Measurements from ENCODE around the gene PSEN1.

Gene PSEN1

DNA sequence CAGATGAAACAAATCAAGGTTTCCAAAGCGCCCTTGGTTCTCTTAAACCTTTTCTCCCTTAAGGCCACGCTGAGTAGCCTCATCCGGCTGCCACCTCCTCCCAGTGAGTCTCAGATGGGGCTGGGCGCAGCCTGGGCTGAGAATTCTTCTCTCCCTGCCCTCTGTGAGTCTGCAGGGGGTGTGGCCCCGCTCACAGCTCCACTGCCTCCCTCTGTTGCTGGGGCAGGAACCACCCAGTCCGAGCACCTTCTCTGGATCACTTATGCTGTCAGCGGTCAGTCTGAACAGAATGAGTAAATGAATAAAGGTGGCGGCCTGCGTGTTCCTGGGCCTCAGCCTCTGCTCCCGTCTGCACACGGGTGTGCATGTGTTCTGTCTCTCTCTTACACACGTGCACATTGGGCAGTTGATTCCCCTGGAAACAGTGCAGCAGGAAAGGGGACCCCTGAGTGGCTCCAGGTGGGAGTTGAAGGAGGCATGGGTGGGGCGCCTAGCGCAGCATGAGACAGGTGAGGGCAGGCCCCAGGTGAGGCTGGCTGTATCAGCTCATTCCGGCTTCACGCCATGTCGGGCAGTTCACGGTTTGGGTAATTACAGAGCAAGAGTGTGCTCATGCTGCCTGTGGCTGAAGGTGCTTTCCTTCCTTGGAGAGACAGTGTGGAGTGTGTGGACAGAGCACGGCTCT lies 105.3 kb downstream of the PSEN1 start:
- peak; percentile 61 for DNase-seq

DNA sequence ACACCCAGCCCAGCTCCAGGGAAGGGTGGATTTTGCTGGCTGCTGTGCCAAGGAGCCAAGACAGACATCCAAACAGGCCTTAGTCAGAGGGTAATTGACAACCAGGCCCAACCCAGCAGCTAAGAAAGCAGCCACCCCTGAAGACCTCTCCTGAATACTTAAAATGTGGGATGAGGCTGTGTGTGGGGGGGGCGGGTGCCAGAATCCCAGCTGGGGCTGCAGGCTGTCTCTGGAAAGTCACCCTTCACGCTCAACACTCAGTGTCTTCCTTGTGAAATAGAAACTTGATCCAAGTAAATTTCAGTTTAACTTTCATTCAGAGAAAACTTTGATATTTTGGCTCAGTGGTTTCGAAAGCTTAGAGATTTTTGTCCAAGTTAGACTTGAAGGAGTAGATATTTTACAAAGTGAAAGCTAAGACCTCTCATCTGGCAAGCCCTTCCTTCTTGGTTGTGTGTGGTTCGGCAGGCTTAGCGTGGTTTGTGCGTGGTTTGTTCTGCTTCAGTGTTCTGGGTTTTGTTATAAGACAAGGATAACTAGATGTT lies 106.1 kb downstream of the PSEN1 start:
- DNase-seq = no peak

DNA sequence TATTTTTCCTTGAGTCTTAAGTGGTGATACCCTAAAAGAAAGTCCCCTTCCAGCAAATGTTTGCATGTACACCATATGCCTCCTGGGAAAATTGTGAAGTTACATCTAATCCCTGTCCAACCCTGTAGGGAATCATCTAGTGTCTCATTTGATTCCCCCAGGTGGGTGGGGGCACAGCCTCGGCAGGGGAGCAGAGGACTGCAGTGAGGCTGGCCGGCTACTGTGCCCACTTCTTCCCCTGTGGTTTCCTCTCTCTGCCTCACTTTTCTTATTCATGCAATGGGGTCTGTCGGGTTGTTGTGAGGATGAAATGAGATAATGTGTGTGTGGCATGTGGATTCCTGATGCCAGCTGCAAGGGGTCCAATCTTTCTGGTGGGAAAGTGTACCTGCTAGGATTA lies 107.0 kb downstream of the PSEN1 start:
- no peak for DNase-seq

DNA sequence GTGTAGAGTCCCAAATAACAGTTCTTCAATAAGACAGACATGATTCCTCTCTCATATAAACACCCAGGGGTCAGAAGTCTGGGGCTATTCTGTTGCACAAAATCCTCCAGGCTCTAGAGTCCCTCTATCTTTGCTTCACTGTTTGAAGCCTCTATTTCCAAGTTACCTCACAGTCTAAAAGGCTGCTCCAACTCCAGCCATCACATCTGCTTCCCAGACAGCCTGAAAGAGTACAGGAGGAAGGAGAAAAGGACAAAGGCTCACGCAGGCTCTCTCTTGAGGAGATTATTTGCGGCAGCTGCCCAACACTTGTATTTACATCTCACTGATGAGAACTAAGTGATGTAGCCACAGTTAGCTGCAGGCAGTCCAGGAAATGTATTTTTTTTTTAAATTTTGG lies 107.4 kb downstream of the PSEN1 start:
- DNase-seq = no peak

DNA sequence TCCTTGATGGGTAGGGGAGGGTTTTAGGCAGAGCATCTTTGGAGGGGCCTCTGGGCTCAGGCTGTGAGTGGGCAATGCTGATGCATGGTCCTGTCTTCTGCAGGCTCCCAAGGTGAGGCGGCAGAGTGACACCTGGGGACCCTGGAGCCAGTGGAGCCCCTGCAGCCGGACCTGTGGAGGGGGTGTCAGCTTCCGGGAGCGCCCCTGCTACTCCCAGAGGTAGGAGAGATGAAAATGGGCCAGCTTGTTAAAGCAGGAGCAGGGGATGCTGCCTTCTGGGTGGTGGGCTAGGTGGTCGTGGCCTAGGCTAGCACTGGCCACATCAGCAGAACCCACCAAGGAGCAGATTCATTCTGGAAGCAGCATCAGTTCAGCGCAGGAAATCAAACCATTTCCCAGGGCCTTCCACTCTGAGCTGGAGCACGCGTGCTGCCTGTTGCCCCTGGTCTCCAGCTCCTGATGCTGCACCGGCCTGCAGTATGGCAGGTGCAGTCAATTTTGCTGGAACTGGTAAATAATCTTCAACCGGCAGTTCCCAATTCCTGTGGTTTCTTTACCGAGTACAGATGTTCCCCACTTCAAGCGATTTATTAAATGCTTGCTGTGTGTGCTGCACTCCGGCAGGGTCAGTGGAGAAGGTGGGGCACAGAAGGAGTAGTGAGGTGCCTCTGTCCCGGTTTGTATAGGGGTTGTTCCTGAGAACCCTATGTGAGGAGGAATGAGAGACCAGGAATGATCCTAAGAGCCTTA lies 108.4 kb downstream of the PSEN1 start:
- no peak for DNase-seq

DNA sequence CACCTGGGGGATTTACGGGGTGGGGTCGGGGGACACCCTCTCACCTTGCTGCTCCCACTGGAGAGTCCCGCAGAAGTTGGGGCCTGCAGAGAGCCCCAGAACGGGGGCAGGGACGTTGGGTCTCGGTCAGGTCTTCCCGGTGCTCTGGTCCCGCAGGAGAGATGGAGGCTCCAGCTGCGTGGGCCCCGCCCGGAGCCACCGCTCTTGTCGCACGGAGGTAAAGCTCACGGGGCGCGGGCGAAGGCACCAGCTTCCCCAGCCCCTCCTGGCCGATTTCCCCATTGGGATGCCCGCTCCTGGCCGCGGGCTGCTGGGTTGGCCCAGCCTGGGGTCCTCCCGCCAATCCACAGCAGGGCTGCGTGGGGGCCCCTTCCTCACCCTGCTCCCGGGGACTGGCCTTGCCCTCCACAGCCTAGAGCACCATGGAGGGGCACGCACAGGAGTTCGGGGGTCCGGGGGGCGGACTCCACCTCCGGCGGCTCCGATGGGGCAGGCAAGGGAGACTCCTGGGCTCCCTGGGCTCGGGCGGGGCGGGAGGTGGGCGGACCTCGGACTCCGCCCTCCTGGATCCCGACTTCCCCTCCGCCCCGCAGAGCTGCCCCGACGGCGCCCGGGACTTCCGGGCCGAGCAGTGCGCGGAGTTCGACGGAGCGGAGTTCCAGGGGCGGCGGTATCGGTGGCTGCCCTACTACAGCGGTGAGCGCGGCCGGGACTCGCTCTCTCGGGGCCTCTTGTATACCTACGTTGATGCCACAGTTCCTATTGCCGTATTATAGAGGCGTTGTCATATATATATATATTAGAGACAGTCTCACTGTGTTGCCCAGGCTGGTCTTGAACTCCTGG lies 109.4 kb downstream of the PSEN1 start:
- peak; percentile 76 for DNase-seq

DNA sequence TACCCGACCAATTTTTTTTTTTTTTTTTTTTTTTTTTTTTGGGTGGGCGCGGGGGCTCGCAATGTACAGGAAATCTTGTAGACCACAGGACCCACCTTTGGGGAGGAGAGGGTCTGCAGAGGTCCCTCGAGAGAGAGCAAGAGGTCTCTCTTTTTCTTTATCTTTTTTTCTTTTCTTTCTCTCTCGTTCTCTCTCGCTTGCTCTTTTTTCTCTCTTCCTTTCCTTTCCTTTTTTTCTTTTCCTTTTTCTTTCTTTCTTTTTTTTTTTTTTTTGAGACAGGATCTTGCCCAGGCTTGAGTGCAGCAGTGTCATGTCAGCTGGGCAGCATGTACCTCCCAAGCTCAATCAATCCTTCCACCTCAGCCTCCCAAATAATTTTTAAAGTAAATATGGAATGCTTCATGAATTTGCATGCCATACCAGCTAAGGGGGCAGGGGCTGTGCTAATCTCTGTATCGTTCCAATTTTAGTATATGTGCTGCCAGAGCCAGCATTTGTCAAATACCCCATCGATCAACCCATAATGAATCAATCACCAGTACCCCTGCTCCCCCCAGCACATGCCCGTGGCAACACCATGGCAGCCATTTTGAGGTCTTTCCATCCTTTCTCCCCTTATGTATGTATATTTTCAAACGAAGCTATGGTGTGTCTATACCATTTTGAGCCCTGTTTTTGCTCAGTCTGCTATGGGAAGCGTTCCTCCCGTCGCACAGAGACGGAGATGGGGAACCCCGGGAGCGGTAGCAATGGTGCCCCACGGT lies 110.3 kb downstream of the PSEN1 start:
- DNase-seq = no peak

DNA sequence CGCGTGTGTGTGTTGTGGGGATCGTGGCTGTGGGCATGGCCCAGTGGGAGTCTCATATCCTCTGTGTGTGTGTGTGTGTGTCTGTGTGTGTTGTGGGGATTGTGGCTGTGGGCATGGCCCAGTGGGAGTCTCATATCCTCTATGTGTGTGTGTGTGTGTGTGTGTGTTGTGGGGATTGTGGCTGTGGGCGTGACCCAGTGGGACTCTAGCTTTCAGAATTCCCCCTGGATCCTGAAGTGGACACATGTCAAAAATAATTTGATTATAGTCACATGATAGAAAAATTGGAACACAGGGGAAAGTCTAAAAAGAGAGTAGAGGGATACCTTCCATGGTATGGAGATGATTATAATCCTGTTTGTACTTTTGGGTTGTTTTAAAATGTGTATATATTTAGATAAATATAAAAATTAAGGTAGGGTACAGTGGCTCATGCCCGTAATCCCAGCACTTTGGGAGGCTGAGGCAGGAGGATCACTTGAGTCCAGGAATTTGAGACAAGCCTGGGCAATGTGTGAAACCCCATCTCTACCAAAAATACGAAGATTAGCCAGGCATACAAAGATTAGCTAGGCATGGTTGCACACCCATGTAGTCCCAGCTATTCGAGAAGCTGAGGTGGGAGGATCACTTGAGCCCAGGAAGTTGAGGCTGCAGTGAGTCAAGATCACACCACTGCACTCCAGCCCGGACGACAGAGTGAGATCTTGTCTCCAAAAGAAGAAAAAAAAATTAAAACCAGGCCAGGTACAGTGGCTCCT lies 112.0 kb downstream of the PSEN1 start:
- DNase-seq = peak; percentile 16

DNA sequence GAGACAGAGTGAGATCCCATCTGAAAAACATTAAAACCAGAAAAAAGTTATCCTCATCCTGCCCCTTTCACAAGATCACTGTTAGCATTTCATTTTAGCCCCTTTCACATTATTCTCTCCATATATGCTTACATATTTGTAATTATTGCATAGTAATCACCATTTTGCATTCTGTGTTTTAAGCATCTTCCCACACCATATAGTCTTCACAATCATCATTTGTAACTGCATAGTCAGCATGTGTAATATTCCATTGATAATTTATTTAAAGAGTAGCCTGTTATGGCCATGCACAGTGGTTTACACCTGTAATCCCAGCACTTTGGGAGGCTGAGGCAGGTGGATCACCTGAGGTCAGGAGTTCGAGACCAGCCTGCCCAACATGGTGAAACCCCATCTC lies 112.8 kb downstream of the PSEN1 start:
- no peak for DNase-seq

DNA sequence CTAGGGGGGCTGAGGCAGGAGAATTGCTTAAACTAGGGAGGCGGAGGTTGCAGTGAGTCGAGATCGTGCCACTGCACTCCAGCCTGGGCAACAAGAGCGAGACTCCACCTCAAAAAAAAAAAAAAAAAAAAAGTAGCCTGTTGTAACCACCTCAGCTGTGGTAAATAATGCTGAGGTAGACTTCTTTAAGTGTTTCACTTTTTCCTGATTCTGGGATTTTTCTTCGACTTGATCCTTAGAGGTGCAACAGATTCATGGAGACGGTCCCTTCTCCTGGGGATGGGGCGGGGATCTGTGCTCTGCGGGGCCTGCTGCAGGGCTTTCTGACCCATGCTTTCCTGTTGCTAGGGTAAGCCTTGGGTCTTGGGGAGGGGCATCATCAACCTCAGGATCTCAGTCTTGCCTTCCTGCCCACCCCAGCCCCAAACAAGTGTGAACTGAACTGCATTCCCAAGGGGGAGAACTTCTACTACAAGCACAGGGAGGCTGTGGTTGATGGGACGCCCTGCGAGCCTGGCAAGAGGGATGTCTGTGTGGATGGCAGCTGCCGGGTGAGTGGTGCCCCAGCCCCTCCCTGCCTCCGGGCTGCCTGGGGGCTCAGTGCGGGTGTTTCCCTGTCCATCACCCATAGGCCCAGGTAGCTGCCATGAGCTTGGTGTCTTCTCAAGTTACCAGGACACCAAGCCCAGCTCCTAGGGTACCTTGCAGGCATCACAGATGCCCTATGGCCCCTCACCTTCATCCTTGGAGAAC lies 113.4 kb downstream of the PSEN1 start:
- no peak for DNase-seq

DNA sequence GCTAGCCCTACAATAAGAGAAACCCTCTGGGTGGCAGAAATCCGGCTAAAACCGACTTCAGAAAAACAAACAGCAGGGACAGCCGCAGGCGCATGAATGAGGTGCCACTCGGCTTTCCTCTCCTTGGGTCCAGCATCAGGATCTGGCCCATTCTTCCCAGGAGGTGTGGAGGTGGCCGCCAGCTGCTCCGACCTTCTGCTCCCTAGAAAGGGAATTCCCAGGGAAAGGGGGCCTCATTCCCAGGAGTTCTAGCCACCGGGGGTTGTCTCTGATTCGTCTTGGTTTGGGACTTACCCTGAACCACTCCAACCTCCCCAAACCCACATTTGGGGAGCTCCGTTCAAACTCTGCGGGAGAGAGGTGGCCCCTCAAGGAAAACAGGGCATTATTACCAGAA lies 114.0 kb downstream of the PSEN1 start:
- DNase-seq = no peak

DNA sequence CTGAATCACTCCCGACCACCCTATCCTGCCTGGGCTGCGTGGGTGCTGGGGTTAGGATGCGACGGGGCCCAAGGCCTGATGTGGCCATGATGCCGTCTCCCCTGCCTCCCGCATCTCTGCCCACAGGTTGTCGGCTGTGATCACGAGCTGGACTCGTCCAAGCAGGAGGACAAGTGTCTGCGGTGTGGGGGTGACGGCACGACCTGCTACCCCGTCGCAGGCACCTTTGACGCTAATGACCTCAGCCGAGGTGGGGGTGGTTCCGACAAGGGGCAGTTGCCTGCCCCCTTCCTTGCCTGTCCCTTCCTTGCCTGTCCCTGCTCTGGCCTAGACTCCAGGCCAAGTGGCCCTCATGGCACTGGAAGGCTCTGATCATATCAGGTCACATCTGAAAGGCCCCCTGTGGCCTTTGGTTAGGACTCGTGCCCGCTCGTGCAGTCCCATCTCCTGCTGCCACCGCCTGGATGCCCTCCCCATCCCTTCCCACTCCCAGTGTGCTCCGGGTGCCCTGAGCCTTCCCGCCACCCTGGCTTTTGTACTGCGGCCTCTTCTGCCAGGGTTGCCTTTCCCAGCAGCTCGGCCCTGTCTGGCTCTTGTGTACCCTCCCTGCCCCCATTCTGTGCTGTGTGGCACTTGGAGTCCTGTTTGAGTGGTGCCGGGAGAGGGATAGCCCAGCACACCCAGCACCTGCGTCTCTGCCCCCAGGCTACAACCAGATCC lies 114.6 kb downstream of the PSEN1 start:
- DNase-seq = no peak

DNA sequence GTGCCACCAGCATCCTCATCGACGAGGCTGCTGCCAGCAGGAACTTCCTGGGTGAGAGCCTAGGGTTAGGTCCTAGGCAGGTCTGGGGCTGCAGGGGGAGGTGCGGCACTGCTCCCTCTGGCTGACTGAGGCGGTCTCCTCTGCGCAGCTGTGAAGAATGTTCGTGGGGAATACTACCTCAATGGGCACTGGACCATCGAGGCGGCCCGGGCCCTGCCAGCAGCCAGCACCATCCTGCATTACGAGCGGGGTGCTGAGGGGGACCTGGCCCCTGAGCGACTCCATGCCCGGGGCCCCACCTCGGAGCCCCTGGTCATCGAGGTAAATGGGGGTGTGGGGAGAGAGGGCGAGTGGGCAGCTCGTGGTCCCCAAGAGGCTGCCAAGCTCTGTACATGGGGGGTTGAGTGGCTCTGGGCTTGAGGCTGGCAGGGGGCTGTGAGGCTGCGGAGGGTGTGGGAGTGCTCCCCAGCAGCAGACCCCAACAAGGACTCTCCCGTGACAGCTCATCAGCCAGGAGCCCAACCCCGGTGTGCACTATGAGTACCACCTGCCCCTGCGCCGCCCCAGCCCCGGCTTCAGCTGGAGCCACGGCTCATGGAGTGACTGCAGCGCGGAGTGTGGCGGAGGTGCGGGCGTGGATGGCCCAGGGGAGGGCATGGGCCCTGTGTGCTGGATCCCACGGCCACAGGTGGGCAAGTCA lies 115.4 kb downstream of the PSEN1 start:
- no peak for DNase-seq

DNA sequence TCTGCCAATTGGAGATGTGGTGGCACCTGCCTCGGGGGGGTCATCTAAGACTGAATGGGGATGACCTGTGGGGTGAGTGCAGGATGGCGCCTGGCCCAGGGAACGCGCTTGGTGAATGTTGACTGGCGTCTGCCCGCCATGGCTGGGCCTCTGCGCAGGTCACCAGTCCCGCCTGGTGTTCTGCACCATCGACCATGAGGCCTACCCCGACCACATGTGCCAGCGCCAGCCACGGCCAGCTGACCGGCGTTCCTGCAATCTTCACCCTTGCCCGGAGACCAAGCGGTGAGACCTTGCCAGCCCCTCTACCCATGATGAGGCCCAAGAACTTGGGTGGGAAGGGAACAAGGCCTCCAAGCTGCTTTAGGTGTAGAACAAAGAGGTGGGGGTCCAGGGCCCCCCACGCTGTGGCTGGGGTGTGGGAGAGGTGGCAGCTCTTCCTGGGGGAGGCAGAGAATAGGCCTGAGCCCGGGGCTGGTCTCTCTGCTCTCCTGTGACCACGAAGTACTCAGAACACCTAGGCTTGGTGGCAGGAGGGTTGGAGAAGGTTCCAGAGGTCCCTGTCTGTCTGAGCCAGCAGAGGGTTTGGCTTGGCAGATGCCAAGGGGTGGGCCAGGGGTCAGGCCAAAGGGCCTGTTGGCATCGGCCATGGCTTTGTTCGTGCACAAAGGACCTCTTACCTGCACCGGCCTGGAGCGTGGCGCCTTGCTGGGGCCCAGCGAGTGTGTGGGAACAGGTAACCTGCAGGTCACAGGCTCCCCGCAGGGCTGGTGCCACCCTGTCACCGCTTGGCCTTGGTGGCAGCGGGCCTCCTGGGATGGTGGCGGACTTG lies 116.4 kb downstream of the PSEN1 start:
- no peak for DNase-seq

DNA sequence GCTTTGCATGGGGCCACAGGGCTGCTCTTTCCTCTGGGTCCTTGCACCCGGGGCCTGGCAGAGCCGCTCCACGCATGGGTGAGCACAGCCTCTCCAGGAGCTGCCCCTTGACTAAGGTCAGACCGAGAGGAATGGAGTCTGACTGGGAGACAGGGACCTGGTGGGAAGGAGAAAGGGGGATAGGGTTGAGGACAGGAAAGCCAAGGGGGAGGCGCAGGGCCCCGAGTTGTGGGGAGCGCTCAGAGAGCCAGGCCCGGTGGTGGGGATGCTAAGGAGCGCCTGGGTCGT lies 117.0 kb downstream of the PSEN1 start:
- no peak for DNase-seq

DNA sequence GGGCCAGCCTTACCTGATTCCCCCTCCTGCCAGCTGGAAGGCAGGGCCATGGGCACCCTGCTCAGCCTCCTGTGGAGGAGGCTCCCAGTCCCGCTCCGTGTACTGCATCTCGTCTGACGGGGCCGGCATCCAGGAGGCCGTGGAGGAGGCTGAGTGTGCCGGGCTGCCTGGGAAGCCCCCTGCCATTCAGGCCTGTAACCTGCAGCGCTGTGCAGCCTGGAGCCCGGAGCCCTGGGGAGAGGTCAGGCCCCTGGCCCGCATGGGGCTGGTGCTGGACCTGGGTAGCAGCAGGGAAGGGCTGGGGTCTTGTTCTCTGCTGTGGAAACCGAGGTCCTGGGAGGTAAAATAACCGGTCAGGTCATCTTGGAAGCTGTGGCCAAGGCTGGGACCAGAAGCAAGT lies 117.4 kb downstream of the PSEN1 start:
- DNase-seq = no peak

DNA sequence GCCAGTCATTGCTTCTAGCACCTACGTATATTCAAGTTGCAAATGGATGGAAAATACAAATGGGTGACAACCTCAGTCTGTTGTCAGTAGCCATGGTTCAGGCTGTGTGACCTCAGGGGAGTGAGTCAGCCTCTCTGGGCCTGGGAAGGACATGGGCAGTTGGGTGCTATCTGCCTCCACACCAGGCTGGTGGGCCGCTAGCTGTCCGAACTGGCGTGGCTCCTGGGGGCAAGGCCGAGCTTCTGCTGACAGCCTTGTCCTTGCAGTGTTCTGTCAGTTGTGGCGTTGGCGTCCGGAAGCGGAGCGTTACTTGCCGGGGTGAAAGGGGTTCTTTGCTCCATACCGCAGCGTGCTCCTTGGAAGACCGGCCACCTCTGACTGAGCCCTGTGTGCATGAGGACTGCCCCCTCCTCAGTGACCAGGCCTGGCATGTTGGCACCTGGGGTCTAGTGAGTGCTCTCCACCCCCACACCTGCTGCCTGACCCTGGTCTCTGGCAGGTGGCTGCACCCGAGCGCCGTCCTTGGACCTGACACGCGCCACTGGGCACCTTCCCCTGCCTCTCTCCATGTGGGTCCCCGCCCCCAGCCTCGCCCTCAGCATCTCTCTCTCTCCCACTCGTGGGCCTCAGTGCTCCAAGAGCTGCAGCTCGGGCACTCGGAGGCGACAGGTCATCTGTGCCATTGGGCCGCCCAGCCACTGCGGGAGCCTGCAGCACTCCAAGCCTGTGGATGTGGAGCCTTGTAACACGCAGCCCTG lies 118.1 kb downstream of the PSEN1 start:
- DNase-seq = no peak

DNA sequence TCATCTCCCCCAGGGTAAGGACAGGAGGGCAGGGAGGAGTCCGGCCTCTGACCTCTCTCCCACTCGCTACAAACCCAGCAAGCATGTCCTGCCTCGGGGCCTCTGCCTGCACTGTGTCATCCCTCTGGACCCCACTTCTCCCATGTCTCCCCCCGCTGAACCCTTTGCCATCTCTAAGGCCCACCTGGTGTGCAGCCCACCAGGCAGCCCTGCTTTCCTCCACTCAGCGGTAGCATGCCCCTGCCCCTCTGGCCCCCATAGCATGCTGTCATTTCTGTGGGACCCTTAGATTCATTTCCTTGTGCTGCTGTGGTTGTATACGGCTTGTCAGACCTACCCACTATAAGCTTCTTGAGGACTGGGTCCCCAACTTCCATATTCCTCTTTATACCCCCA lies 118.7 kb downstream of the PSEN1 start:
- no peak for DNase-seq
